Astrocyte (in vitro differentiated cells and primary cell): Measurements from ENCODE around the gene SUPT7L. TPM values are rescaled to one million over a fixed set of nuclear protein-coding genes. Genes with fewer than 3 reads are reported as not detected.
A peak's percentile ranks its signal among the peaks of the same experiment; 100 is the strongest.

ENCODE experiments used
- DNase-seq: peaks from one replicate; pipeline ENCODE4 v3.0.0-alpha.2; 2010; ENCODE audit warnings: low read depth
- FAIRE-seq: peaks from 2 replicates; lab custom pipeline; 2011; peaks lifted over from hg19 to GRCh38; lab: Jason Lieb, UNC
- H2AFZ ChIP-seq: 2 replicates; pipeline ENCODE4 v1.6.0; 2012; ENCODE audit warnings: low read depth, low read length, inconsistent platforms
- H3K27ac ChIP-seq: 2 replicates; pipeline ENCODE4 v1.5.1; 2011; ENCODE audit warnings: low read depth, low read length, inconsistent platforms
- H3K27me3 ChIP-seq: 2 replicates; pipeline ENCODE4 v1.6.0; 2011; ENCODE audit warnings: low read length, inconsistent platforms; ENCODE audit not compliant: insufficient read depth
- H3K36me3 ChIP-seq: 2 replicates; pipeline ENCODE4 v1.5.1; 2011; ENCODE audit warnings: low read length, inconsistent platforms; ENCODE audit not compliant: insufficient read depth
- H3K4me1 ChIP-seq: 2 replicates; pipeline ENCODE4 v1.5.1; 2011; ENCODE audit warnings: low read length, inconsistent platforms; ENCODE audit not compliant: insufficient read depth
- H3K4me2 ChIP-seq: 2 replicates; pipeline ENCODE4 v1.6.0; 2012; ENCODE audit warnings: low read length, inconsistent platforms
- H3K4me3 ChIP-seq: 2 replicates; pipeline ENCODE4 v1.5.1; 2011; ENCODE audit warnings: low read depth, mild to moderate bottlenecking, low read length, inconsistent platforms; ENCODE audit not compliant: insufficient read depth
- H3K79me2 ChIP-seq: 2 replicates; pipeline ENCODE4 v1.6.0; 2012; ENCODE audit warnings: mild to moderate bottlenecking, low read length, inconsistent platforms; ENCODE audit not compliant: insufficient read depth
- H3K9ac ChIP-seq: 2 replicates; pipeline ENCODE4 v1.6.0; 2012; ENCODE audit warnings: mild to moderate bottlenecking, low read length, inconsistent platforms
- H3K9me3 ChIP-seq: 2 replicates; pipeline ENCODE4 v1.5.1; 2012; ENCODE audit warnings: low read depth, mild to moderate bottlenecking, low read length, inconsistent platforms; ENCODE audit not compliant: insufficient read depth
- H4K20me1 ChIP-seq: 2 replicates; pipeline ENCODE4 v1.6.0; 2012; ENCODE audit warnings: low read length, inconsistent platforms; ENCODE audit not compliant: insufficient read depth
- H3K27ac Mint-ChIP-seq: one replicate; pipeline ENCODE4 v1.8.0; 2021; ENCODE audit warnings: mild to moderate bottlenecking, mixed read lengths; ENCODE audit not compliant: unreplicated experiment
- H3K27me3 Mint-ChIP-seq: one replicate; pipeline ENCODE4 v1.8.0; 2021; ENCODE audit warnings: low read depth, mixed read lengths; ENCODE audit not compliant: unreplicated experiment
- H3K36me3 Mint-ChIP-seq: one replicate; pipeline ENCODE4 v1.8.0; 2021; ENCODE audit warnings: low read depth, mixed read lengths; ENCODE audit not compliant: unreplicated experiment
- H3K4me1 Mint-ChIP-seq: one replicate; pipeline ENCODE4 v1.8.0; 2021; ENCODE audit warnings: low read depth, mixed read lengths; ENCODE audit not compliant: unreplicated experiment
- H3K4me3 Mint-ChIP-seq: one replicate; pipeline ENCODE4 v1.8.0; 2021; ENCODE audit warnings: mild to moderate bottlenecking, moderate library complexity, mixed read lengths; ENCODE audit not compliant: unreplicated experiment
- H3K9me3 Mint-ChIP-seq: one replicate; pipeline ENCODE4 v1.8.0; 2021; ENCODE audit warnings: mild to moderate bottlenecking, mixed read lengths; ENCODE audit not compliant: unreplicated experiment
- EZH2 ChIP-seq: IDR thresholded peaks from 2 replicates; pipeline ENCODE4 v1.6.1; 2012; ENCODE audit warnings: mild to moderate bottlenecking, low read length, inconsistent platforms; ENCODE audit not compliant: insufficient read depth
- total RNA-seq: library from RNA; stranded (reverse); gene quantifications from 2 replicates; pipeline ENCODE4 v1.2.1, GENCODE V29; 2021
- TF ChIP-seq, protein P1 (sequence below): IDR thresholded peaks from 2 replicates; pipeline ENCODE4 v1.5.1; 2011; ENCODE audit warnings: low read depth, mild to moderate bottlenecking, inconsistent platforms, low read length, moderate library complexity; ENCODE audit not compliant: insufficient read depth

SUPT7L gene
- total RNA-seq, 1 donor from 2014 or later, result 27.8 TPM

DNA sequence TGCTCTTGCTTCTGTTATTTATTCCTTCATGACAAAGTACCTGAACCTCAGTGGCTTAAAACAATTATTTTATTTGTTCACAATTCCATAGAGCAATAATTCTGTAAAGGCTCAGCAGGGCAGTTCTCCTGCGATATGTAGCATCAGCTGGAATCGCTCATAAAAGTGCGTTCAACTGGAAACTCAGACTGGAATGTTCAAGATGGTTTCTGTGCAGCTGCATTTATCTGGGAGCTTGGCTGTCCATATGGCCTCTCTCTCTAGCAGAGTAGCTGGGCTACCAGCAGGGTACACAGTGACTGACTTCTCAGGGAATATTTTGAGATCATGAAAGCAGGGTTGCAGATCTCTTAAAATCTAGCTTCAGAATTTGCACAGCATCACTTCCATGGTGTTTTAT is 48.1 kb downstream of the SUPT7L start:
- peaks cover 3% of the 10 kb centered on the region for H3K36me3 Mint-ChIP-seq
- H3K27ac Mint-ChIP-seq, result no peak overlapping the region

DNA sequence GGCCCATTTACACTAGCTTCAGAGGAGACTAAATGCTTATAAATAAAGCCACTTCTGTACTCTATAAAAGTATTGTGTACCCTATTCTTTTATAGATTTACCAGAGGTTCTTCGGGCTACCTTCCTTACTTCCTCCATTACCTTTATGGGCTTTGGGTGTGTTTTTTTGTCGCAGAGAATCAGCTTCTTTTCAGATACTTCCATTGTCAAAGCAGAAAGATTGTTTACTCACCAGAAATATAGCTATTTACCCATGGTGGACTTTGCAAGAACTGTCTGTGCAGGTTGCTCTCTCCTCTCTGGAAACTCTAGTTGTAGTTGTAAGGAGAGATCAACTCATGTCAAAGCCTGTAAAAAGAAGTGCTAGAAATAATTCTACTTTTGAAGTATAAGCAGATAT is 49.4 kb downstream of the SUPT7L start:
- FAIRE-seq (no peak), DNase-seq (no peak)
- H3K9ac ChIP-seq, result no peak overlapping the region
- H3K27ac Mint-ChIP-seq, result no peak overlapping the region
- peaks cover 40% of the 10 kb centered on the region for H3K36me3 ChIP-seq
- no peaks in the 10 kb centered on the region for H3K9me3 Mint-ChIP-seq
- no peaks in the 10 kb centered on the region for H3K27me3 Mint-ChIP-seq
- H3K4me2 ChIP-seq, result no peak overlapping the region
- peaks cover 3% of the 10 kb centered on the region for H3K36me3 Mint-ChIP-seq
- no peaks in the 10 kb centered on the region for H3K9me3 ChIP-seq
- no peaks in the 10 kb centered on the region for H3K4me1 Mint-ChIP-seq
- H3K4me3 Mint-ChIP-seq, result no peak overlapping the region
- H3K27me3 ChIP-seq, result no peaks in the 10 kb centered on the region
- H4K20me1 ChIP-seq, result peaks cover 5% of the 10 kb centered on the region
- peaks cover 30% of the 10 kb centered on the region for H3K79me2 ChIP-seq
- TF ChIP-seq EZH2, result no peak
- TF ChIP-seq, protein P1, sequence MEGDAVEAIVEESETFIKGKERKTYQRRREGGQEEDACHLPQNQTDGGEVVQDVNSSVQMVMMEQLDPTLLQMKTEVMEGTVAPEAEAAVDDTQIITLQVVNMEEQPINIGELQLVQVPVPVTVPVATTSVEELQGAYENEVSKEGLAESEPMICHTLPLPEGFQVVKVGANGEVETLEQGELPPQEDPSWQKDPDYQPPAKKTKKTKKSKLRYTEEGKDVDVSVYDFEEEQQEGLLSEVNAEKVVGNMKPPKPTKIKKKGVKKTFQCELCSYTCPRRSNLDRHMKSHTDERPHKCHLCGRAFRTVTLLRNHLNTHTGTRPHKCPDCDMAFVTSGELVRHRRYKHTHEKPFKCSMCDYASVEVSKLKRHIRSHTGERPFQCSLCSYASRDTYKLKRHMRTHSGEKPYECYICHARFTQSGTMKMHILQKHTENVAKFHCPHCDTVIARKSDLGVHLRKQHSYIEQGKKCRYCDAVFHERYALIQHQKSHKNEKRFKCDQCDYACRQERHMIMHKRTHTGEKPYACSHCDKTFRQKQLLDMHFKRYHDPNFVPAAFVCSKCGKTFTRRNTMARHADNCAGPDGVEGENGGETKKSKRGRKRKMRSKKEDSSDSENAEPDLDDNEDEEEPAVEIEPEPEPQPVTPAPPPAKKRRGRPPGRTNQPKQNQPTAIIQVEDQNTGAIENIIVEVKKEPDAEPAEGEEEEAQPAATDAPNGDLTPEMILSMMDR, result no peak
- H3K4me3 ChIP-seq, result no peak overlapping the region
- no peak overlapping the region for H3K27ac ChIP-seq
- no peaks in the 10 kb centered on the region for H3K4me1 ChIP-seq
- H2AFZ ChIP-seq, result no peak overlapping the region

More for the DNA sequence above, 48.1 kb downstream of the SUPT7L start:
- H3K27me3 ChIP-seq, result no peaks in the 10 kb centered on the region
- H3K27me3 Mint-ChIP-seq, result no peaks in the 10 kb centered on the region
- H2AFZ ChIP-seq, result no peak overlapping the region
- H3K79me2 ChIP-seq, result peaks cover 24% of the 10 kb centered on the region
- FAIRE-seq (no peak), DNase-seq (no peak)
- peaks cover 5% of the 10 kb centered on the region for H4K20me1 ChIP-seq
- TF ChIP-seq, protein P1, result no peak
- TF ChIP-seq EZH2, result no peak
- H3K4me1 Mint-ChIP-seq, result no peaks in the 10 kb centered on the region
- H3K4me1 ChIP-seq, result no peaks in the 10 kb centered on the region
- no peak overlapping the region for H3K9ac ChIP-seq
- no peak overlapping the region for H3K4me3 ChIP-seq
- H3K27ac ChIP-seq, result no peak overlapping the region
- no peak overlapping the region for H3K4me2 ChIP-seq
- H3K36me3 ChIP-seq, result peaks cover 44% of the 10 kb centered on the region
- no peak overlapping the region for H3K4me3 Mint-ChIP-seq
- no peaks in the 10 kb centered on the region for H3K9me3 Mint-ChIP-seq
- H3K9me3 ChIP-seq, result no peaks in the 10 kb centered on the region

DNA sequence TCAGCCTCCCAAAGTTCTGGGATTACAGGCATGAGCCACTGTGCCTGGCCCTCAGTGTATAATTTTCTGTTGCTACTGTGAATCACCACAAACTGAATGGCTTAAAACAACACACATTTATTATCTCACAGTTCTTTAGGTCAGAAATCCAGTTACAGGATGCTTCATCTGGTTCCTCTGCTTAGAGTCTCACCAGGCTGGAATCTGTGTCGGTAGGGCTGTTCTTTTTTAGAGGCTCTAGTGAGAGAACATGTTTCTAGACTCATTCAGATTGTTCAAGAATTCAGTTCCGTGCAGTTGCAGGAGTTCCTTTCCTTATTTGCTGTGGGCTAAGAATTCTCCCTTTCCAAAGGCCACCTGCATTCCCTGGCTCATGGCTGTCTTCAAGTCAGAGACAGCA is 56.8 kb downstream of the SUPT7L start:
- peaks cover 33% of the 10 kb centered on the region for H3K79me2 ChIP-seq
- TF ChIP-seq EZH2, result no peak
- TF ChIP-seq, protein P1, result no peak
- H3K9ac ChIP-seq, result peak overlapping the region; percentile 14
- no peak for FAIRE-seq
- H3K27me3 Mint-ChIP-seq, result no peaks in the 10 kb centered on the region
- H3K4me3 Mint-ChIP-seq, result no peak overlapping the region
- H3K9me3 Mint-ChIP-seq, result no peaks in the 10 kb centered on the region
- peak overlapping the region; percentile 54 for H3K27ac ChIP-seq
- peaks cover 26% of the 10 kb centered on the region for H3K36me3 ChIP-seq
- H3K4me2 ChIP-seq, result peak overlapping the region; percentile 5
- H3K4me1 Mint-ChIP-seq, result peaks cover 2% of the 10 kb centered on the region
- H3K27me3 ChIP-seq, result no peaks in the 10 kb centered on the region
- H2AFZ ChIP-seq, result no peak overlapping the region
- no peak overlapping the region for H3K27ac Mint-ChIP-seq
- no peak overlapping the region for H3K4me3 ChIP-seq
- peak; percentile 51 for DNase-seq
- H3K9me3 ChIP-seq, result no peaks in the 10 kb centered on the region
- H3K4me1 ChIP-seq, result no peaks in the 10 kb centered on the region
- peaks cover 18% of the 10 kb centered on the region for H4K20me1 ChIP-seq
- H3K36me3 Mint-ChIP-seq, result peaks cover 21% of the 10 kb centered on the region
